ENCODE measurements around the gene RBCK1. TPM values are rescaled to one million over a fixed set of nuclear protein-coding genes. Genes with fewer than 3 reads are reported as not detected.
"Not testable (repeated sequence)": the region's sequence is repeated elsewhere in the genome, so short reads cannot be mapped to it uniquely, and the experiment has no call there.

Gene RBCK1
- total and polyA plus RNA-seq, 11 donors: 37.0 to 77.7 (median 50.6) TPM

DNA sequence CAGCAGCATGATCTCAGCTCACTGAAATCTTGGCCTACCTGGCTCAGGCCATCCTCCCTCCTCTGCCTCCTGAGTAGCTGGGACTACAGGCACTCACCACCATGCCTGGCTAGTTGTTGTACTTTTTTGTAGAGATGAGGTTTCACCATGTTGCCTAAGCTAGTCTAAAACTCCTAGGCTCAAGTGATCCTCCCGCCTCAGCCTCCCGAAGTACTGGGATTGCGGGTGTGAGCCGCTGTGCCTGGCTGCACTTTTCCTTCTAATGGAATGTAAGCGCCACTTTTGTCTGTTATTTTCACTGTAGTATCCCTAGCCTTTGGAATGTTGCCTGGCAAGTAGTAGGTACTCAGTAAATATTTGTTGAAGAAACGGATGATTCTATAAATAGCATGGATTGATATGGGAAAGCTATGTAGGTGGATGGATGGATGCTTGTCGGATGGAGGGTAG is 37.9 kb upstream of the RBCK1 start:
- 83 to 85% (median 84%) methylated on average over 7 of the region's 7 CpGs for whole genome bisulfite sequencing, 4 donors
- Histone ChIP-seq H3K4me3 (no peak overlapping the region), H3K4me1 (peaks cover 0 to 30% (median 12%) of the 10 kb centered on the region in 12 donors), H3K9me3 (no peaks in the 10 kb centered on the region), H3K27ac (no peak overlapping the region), H3K36me3 (no peaks in the 10 kb centered on the region), H3K27me3 (no peaks in the 10 kb centered on the region)
- DNase-seq: no peak
- ATAC-seq: no peak
- no peak for TF ChIP-seq POLR2A (IDR thresholded peaks at IDR 0.05)
- TF ChIP-seq, protein P1, sequence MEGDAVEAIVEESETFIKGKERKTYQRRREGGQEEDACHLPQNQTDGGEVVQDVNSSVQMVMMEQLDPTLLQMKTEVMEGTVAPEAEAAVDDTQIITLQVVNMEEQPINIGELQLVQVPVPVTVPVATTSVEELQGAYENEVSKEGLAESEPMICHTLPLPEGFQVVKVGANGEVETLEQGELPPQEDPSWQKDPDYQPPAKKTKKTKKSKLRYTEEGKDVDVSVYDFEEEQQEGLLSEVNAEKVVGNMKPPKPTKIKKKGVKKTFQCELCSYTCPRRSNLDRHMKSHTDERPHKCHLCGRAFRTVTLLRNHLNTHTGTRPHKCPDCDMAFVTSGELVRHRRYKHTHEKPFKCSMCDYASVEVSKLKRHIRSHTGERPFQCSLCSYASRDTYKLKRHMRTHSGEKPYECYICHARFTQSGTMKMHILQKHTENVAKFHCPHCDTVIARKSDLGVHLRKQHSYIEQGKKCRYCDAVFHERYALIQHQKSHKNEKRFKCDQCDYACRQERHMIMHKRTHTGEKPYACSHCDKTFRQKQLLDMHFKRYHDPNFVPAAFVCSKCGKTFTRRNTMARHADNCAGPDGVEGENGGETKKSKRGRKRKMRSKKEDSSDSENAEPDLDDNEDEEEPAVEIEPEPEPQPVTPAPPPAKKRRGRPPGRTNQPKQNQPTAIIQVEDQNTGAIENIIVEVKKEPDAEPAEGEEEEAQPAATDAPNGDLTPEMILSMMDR (IDR thresholded peaks at IDR 0.05): no peak
- intact Hi-C loops (cut with DNase I): no loop called here

DNA sequence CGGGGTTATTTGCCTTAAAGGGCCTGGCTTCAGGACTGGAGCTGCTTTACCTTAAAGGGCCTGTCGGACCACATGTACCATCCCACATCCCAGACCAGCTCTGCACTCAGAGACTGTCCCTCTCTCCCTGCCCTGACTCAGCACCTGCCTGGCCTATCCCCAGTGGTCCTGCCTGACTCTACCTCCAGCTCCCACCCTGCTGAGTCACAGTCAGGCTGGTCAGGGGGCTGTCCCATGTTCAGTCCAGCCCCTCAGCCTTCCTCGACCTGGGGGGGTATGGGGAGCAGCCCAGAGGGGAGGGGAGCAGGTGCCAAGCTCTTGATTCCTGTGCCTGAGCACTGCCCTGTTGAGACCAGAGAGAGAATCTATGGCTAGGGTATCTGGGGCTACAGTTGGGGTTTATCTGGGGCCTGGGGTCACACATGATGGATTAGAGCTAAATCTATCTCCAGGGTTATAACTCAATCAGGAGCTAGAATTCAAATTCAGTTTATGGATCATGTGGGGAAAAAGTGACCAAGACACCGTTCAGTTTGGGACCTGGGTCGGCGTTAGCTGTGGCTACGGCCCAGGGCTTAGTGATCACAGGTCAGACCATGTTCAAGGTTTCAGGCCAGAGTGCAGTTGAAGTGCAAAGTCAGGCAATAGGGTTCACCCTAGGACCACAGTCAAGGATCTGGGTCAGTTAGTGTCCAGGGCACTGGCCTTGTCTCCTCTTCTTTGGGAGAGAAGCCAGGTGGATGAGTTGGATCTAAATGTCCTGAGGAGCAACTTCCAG is 36.9 kb upstream of the RBCK1 start:
- DNase-seq: no peak
- Histone ChIP-seq H3K4me3 (no peak overlapping the region), H3K4me1 (peaks cover 0 to 30% (median 12%) of the 10 kb centered on the region in 12 donors), H3K27me3 (no peaks in the 10 kb centered on the region), H3K9me3 (no peaks in the 10 kb centered on the region), H3K27ac (peak overlapping the region in 9 of 12 donors; percentile 20 to 60 (median 53)), H3K36me3 (no peaks in the 10 kb centered on the region)
- no peak for ATAC-seq
- no peak for TF ChIP-seq POLR2A (IDR thresholded peaks at IDR 0.05)
- TF ChIP-seq, protein P1 (IDR thresholded peaks at IDR 0.05): no peak
- intact Hi-C loops (cut with DNase I): no loop called here
- WGBS, 4 donors: 83 to 88% (median 85%) methylated on average over 6 to 7 of the region's 7 CpGs

- peak overlapping the region in 10 of 12 donors; percentile 4 to 60 (median 52) for H3K27ac ChIP-seq
- intact Hi-C loops (cut with DNase I): no loop called here
- WGBS, 4 donors: 52 to 61% (median 56%) methylated on average over 9 to 10 of the region's 10 CpGs
- peak; percentile 36 to 85 (median 80) for ATAC-seq
- no peak for TF ChIP-seq POLR2A (IDR thresholded peaks at IDR 0.05)
- H3K4me1 ChIP-seq: peaks cover 0 to 30% (median 12%) of the 10 kb centered on the region in 12 donors
- no peaks in the 10 kb centered on the region for H3K27me3 ChIP-seq
- DNase-seq: peak; percentile 57 to 75 (median 73)
- no peaks in the 10 kb centered on the region for H3K9me3 ChIP-seq
- no peaks in the 10 kb centered on the region for H3K36me3 ChIP-seq
- H3K4me3 ChIP-seq: no peak overlapping the region
Observed at GRCh38 chr20:371755-372542, 36.1 kb upstream of the RBCK1 start.

GRCh38 chr20:372543-373082 is 35.5 kb upstream of the RBCK1 start:
- WGBS, 4 donors: 79 to 93% (median 90%) methylated on average over 7 to 11 of the region's 11 CpGs
- peak in 1 of 4 donors; percentile 20 for ATAC-seq
- H3K4me1 ChIP-seq: peaks cover 0 to 30% (median 12%) of the 10 kb centered on the region in 12 donors
- H3K36me3 ChIP-seq; intact Hi-C loops (cut with DNase I); H3K4me3 ChIP-seq; H3K27me3 ChIP-seq; H3K9me3 ChIP-seq; DNase-seq: not testable (repeated sequence)
- H3K27ac ChIP-seq: peak overlapping the region in 7 of 12 donors; percentile 2 to 60 (median 52)
